ENCODE data around the gene ARID1B. TPM values are rescaled to one million over a fixed set of nuclear protein-coding genes. Genes with fewer than 3 reads are reported as not detected.

Gene ARID1B
- total RNA-seq, 1 experiment from 2014 or later, result 35.6 TPM

DNA sequence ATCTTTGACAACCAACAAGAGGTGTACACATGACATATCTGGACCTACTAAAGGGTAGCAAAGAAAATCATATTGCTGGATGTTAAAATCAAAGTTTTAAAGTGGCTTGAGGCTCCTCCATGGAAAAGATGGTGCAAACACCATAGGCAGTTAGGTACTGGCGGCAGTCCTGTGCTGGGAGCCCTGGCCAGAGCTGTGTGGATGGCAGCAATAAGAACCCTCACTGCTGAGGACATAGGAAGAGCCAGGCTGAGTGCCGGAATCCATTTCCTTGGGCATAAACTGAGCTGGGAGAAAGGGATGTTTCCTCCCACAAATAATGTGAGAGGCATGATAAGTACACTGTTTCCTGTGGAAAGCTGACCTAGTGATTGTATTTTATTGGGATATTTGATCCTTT lies 89.9 kb downstream of the ARID1B start:
- Histone ChIP-seq H3K9me3 (ENCODE audit: control insufficient read depth in 1 of 2, insufficient read depth in 1 of 2, low read depth in 1 of 2, low read length in 2 of 2) (no peaks in the 10 kb centered on the region), H2AFZ (ENCODE audit: low read depth, low read length, poor library complexity, severe bottlenecking) (no peak overlapping the region), H4K20me1 (ENCODE audit: insufficient read depth) (peaks cover 11% of the 10 kb centered on the region; the same call in 1 of the 2 replicates), H3K4me3 (replicated peaks in 1 of 2; ENCODE audit: low read depth in 1 of 2, low read length in 2 of 2) (no peak overlapping the region), H3K36me3 (ENCODE audit: control insufficient read depth in 1 of 2, insufficient read depth in 2 of 2, low read length in 2 of 2) (no peaks in the 10 kb centered on the region), H3K9ac (ENCODE audit: low read length) (no peak overlapping the region), H3K9me2 (ENCODE audit: insufficient read depth) (no peaks in the 10 kb centered on the region), H3K27ac (ENCODE audit: low read depth, low read length) (no peak overlapping the region), H3K79me2 (ENCODE audit: insufficient read depth, low read length) (peaks cover 64% of the 10 kb centered on the region), H3K4me2 (ENCODE audit: low read length) (no peak overlapping the region), H3K4me1 (ENCODE audit: control insufficient read depth in 1 of 2, insufficient read depth in 2 of 2, low read length in 2 of 2) (no peaks in the 10 kb centered on the region), H3K27me3 (ENCODE audit: insufficient read depth, low read length) (no peaks in the 10 kb centered on the region)
- DNase-seq (ENCODE audit: low read depth, low spot score) (no peak), ATAC-seq (no peak)
- no TSS peak for BruUV-seq (replicated peaks)
- TF ChIP-seq, protein P1, sequence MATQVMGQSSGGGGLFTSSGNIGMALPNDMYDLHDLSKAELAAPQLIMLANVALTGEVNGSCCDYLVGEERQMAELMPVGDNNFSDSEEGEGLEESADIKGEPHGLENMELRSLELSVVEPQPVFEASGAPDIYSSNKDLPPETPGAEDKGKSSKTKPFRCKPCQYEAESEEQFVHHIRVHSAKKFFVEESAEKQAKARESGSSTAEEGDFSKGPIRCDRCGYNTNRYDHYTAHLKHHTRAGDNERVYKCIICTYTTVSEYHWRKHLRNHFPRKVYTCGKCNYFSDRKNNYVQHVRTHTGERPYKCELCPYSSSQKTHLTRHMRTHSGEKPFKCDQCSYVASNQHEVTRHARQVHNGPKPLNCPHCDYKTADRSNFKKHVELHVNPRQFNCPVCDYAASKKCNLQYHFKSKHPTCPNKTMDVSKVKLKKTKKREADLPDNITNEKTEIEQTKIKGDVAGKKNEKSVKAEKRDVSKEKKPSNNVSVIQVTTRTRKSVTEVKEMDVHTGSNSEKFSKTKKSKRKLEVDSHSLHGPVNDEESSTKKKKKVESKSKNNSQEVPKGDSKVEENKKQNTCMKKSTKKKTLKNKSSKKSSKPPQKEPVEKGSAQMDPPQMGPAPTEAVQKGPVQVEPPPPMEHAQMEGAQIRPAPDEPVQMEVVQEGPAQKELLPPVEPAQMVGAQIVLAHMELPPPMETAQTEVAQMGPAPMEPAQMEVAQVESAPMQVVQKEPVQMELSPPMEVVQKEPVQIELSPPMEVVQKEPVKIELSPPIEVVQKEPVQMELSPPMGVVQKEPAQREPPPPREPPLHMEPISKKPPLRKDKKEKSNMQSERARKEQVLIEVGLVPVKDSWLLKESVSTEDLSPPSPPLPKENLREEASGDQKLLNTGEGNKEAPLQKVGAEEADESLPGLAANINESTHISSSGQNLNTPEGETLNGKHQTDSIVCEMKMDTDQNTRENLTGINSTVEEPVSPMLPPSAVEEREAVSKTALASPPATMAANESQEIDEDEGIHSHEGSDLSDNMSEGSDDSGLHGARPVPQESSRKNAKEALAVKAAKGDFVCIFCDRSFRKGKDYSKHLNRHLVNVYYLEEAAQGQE (IDR thresholded peaks at IDR 0.05; ENCODE audit: low read depth), result no peak
- no peak for TF ChIP-seq RAD21 (IDR thresholded peaks at IDR 0.05; ENCODE audit: low read depth)
- no peak for TF ChIP-seq SRF (IDR thresholded peaks at IDR 0.05; ENCODE audit: low read depth)
- no peak for TF ChIP-seq SP1 (IDR thresholded peaks at IDR 0.05; ENCODE audit: low read depth)
- no peak for TF ChIP-seq CEBPB (IDR thresholded peaks at IDR 0.05; ENCODE audit: low read depth)
- TF ChIP-seq TCF7L2 (IDR thresholded peaks at IDR 0.05; ENCODE audit: borderline replicate concordance, extremely low read depth, insufficient read depth, insufficient read length), result no peak
- TF ChIP-seq, protein P2, sequence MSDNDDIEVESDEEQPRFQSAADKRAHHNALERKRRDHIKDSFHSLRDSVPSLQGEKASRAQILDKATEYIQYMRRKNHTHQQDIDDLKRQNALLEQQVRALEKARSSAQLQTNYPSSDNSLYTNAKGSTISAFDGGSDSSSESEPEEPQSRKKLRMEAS (IDR thresholded peaks at IDR 0.05), result no peak
- no peak for TF ChIP-seq EZH2 (IDR thresholded peaks at IDR 0.05)
- TF ChIP-seq, protein P3, sequence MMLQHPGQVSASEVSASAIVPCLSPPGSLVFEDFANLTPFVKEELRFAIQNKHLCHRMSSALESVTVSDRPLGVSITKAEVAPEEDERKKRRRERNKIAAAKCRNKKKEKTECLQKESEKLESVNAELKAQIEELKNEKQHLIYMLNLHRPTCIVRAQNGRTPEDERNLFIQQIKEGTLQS (IDR thresholded peaks at IDR 0.05), result no peak
- TF ChIP-seq POLR2A (IDR thresholded peaks at IDR 0.05; ENCODE audit: borderline replicate concordance, extremely low read depth, insufficient read depth, insufficient read length), result no peak
- TF ChIP-seq ELF1 (IDR thresholded peaks at IDR 0.05; ENCODE audit: borderline replicate concordance, low read depth), result no peak
- TF ChIP-seq, protein P4, sequence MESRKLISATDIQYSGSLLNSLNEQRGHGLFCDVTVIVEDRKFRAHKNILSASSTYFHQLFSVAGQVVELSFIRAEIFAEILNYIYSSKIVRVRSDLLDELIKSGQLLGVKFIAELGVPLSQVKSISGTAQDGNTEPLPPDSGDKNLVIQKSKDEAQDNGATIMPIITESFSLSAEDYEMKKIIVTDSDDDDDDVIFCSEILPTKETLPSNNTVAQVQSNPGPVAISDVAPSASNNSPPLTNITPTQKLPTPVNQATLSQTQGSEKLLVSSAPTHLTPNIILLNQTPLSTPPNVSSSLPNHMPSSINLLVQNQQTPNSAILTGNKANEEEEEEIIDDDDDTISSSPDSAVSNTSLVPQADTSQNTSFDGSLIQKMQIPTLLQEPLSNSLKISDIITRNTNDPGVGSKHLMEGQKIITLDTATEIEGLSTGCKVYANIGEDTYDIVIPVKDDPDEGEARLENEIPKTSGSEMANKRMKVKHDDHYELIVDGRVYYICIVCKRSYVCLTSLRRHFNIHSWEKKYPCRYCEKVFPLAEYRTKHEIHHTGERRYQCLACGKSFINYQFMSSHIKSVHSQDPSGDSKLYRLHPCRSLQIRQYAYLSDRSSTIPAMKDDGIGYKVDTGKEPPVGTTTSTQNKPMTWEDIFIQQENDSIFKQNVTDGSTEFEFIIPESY (IDR thresholded peaks at IDR 0.05; ENCODE audit: extremely low read depth, insufficient replicate concordance, low read length), result no peak
- TF ChIP-seq EGR1 (IDR thresholded peaks at IDR 0.05; ENCODE audit: low read depth), result no peak
- no peak for TF ChIP-seq FOSL1 (IDR thresholded peaks at IDR 0.05; ENCODE audit: low read depth)
- TF ChIP-seq, protein P5, sequence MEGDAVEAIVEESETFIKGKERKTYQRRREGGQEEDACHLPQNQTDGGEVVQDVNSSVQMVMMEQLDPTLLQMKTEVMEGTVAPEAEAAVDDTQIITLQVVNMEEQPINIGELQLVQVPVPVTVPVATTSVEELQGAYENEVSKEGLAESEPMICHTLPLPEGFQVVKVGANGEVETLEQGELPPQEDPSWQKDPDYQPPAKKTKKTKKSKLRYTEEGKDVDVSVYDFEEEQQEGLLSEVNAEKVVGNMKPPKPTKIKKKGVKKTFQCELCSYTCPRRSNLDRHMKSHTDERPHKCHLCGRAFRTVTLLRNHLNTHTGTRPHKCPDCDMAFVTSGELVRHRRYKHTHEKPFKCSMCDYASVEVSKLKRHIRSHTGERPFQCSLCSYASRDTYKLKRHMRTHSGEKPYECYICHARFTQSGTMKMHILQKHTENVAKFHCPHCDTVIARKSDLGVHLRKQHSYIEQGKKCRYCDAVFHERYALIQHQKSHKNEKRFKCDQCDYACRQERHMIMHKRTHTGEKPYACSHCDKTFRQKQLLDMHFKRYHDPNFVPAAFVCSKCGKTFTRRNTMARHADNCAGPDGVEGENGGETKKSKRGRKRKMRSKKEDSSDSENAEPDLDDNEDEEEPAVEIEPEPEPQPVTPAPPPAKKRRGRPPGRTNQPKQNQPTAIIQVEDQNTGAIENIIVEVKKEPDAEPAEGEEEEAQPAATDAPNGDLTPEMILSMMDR (IDR thresholded peaks at IDR 0.05 in 2 of 3, conservative IDR thresholded peaks at IDR 0.05 in 1 of 3; ENCODE audit: borderline replicate concordance in 1 of 3, insufficient read depth in 1 of 3, low read depth in 2 of 3, low read length in 2 of 3), result no peak
- ChIA-PET RAD21 (ENCODE audit: low non-redundant PET in 1 of 2, low total read pairs in 2 of 2, uncharacterized antibody in 2 of 2, unreplicated experiment in 2 of 2) (no interaction called here), CTCF (no interaction called here), POLR2A (no interaction called here)
- intact Hi-C loops (cut with micrococcal nuclease), result no loop called here
